Measurements from ENCODE around the gene PRSS50.

- TF ChIP-seq YY1 (IDR thresholded peaks at IDR 0.05; ENCODE audit: extremely low read depth, insufficient replicate concordance, low read depth, low read length) (no peak), ZNF274 (IDR thresholded peaks at IDR 0.05; ENCODE audit: low read depth, low read length) (no peak), CEBPB (IDR thresholded peaks at IDR 0.05; ENCODE audit: low read depth) (no peak), EZH2phosphoT487 (IDR thresholded peaks at IDR 0.05; ENCODE audit: borderline replicate concordance) (no peak), JUND (IDR thresholded peaks at IDR 0.05) (no peak), SIN3A (IDR thresholded peaks at IDR 0.05; ENCODE audit: low read depth) (no peak)
Observed at GRCh38 chr3:46670891-46671427, 46.7 kb downstream of the PRSS50 start.
